ENCODE data around the gene STT3B. TPM values are rescaled to one million over a fixed set of nuclear protein-coding genes. Genes with fewer than 3 reads are reported as not detected.

STT3B gene
- total and polyA plus RNA-seq, 2 donors from 2014 or later, result 44.7 to 89.9 TPM

DNA sequence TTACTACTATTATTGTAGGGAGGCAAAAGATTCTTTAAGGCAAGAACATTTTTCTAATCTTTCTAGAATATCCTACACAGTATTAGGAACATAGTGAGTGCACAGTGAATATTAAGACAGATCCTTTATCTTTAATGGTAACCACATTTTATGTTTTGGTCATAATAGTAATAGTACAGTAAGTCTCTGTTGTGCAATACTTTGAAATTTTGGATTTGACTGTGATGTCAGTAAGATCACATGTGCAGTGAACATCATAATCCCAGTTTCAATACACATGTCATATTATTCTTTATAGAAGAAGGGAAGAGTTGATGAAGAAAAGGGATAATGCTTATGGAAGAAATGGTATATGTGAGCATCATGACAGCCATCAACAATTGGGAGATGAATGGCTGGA, 10.7 kb downstream of the STT3B start:
- no peaks in the 10 kb centered on the region for H3K36me3 ChIP-seq (ENCODE audit: control insufficient read depth in 2 of 3, insufficient read depth in 3 of 3, low read length in 3 of 3)
- H3K27ac ChIP-seq (ENCODE audit: low read depth in 2 of 2, low read length in 2 of 2), result no peak overlapping the region
- intact Hi-C loops (cut with DNase I), result no loop called here
- DNase-seq, result no peak
- no peaks in the 10 kb centered on the region for H3K9me3 ChIP-seq (ENCODE audit: control insufficient read depth in 2 of 3, insufficient read depth in 1 of 3, low read length in 3 of 3)
- no peaks in the 10 kb centered on the region for H3K27me3 ChIP-seq (ENCODE audit: control insufficient read depth, insufficient read depth, low read length)
- H3K4me3 ChIP-seq (ENCODE audit: low read length in 3 of 3), result no peak overlapping the region
- TF ChIP-seq, protein P1, sequence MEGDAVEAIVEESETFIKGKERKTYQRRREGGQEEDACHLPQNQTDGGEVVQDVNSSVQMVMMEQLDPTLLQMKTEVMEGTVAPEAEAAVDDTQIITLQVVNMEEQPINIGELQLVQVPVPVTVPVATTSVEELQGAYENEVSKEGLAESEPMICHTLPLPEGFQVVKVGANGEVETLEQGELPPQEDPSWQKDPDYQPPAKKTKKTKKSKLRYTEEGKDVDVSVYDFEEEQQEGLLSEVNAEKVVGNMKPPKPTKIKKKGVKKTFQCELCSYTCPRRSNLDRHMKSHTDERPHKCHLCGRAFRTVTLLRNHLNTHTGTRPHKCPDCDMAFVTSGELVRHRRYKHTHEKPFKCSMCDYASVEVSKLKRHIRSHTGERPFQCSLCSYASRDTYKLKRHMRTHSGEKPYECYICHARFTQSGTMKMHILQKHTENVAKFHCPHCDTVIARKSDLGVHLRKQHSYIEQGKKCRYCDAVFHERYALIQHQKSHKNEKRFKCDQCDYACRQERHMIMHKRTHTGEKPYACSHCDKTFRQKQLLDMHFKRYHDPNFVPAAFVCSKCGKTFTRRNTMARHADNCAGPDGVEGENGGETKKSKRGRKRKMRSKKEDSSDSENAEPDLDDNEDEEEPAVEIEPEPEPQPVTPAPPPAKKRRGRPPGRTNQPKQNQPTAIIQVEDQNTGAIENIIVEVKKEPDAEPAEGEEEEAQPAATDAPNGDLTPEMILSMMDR (IDR thresholded peaks at IDR 0.05; ENCODE audit: borderline replicate concordance, extremely low read depth, insufficient read depth), result no peak
- no peak for FAIRE-seq
- H3K4me1 ChIP-seq (ENCODE audit: control insufficient read depth in 2 of 3, insufficient read depth in 2 of 3, low read depth in 1 of 3, low read length in 3 of 3), result peaks cover 0 to 9% (median 5%) of the 10 kb centered on the region in 3 donors
- no peak overlapping the region for H3K9ac ChIP-seq (ENCODE audit: low read length in 3 of 3)

DNA sequence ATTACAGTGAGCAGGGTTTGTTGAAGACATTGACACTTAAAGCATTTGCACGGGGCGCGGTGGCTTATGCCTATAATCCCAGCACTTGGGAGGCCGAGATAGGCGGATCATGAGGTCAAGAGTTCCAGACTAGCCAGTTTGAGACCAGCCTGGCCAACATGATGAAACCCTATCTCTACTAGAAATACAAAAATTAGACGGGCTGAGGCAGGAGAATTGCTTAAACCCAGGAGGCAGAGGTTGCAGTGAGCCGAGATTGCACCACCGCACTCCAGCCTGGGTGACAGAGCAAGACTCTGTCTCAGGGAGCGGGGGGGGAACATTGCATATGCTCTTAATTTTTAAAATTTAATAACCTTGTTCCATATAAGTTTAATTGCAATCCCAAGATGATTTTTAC, 11.9 kb downstream of the STT3B start:
- Histone ChIP-seq H3K9me3 (ENCODE audit: control insufficient read depth in 2 of 3, insufficient read depth in 1 of 3, low read length in 3 of 3) (no peaks in the 10 kb centered on the region), H3K27me3 (ENCODE audit: control insufficient read depth, insufficient read depth, low read length) (no peaks in the 10 kb centered on the region), H3K27ac (ENCODE audit: low read depth in 2 of 2, low read length in 2 of 2) (no peak overlapping the region), H3K4me1 (ENCODE audit: control insufficient read depth in 2 of 3, insufficient read depth in 2 of 3, low read depth in 1 of 3, low read length in 3 of 3) (peaks cover 0 to 9% (median 5%) of the 10 kb centered on the region in 3 donors), H3K36me3 (ENCODE audit: control insufficient read depth in 2 of 3, insufficient read depth in 3 of 3, low read length in 3 of 3) (no peaks in the 10 kb centered on the region), H3K4me3 (ENCODE audit: low read length in 3 of 3) (no peak overlapping the region), H3K9ac (ENCODE audit: low read length in 3 of 3) (no peak overlapping the region)
- no peak for DNase-seq
- TF ChIP-seq, protein P1 (IDR thresholded peaks at IDR 0.05; ENCODE audit: borderline replicate concordance, extremely low read depth, insufficient read depth), result no peak
- intact Hi-C loops (cut with DNase I), result no loop called here
- FAIRE-seq, result no peak

DNA sequence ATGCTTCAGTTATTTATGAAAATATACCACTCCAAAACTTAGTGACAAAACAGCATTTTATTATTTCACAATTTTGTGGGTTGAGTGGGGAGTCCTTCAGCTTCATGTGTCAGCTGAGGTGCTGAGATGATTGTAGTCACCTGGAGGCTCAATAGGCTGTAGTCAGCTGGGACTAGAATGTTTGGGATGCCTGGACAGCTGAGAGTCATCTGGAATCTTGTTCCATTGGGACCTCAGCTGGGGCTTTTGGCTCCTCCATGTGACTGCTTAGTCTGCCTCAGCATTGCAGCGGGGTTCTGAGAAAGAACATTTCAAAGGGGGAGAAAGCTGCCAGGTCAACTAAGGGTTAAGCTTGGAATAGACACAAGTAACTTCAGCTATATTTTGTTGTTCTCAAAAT, 13.4 kb downstream of the STT3B start:
- TF ChIP-seq, protein P1 (IDR thresholded peaks at IDR 0.05; ENCODE audit: borderline replicate concordance, extremely low read depth, insufficient read depth), result no peak
- intact Hi-C loops (cut with DNase I), result no loop called here
- H3K9ac ChIP-seq (ENCODE audit: low read length in 3 of 3), result no peak overlapping the region
- no peak for FAIRE-seq
- peak in 1 of 5 donors; percentile 30 for DNase-seq
- H3K27me3 ChIP-seq (ENCODE audit: control insufficient read depth, insufficient read depth, low read length), result no peaks in the 10 kb centered on the region
- no peak overlapping the region for H3K4me3 ChIP-seq (ENCODE audit: low read length in 3 of 3)
- no peaks in the 10 kb centered on the region for H3K36me3 ChIP-seq (ENCODE audit: control insufficient read depth in 2 of 3, insufficient read depth in 3 of 3, low read length in 3 of 3)
- peaks cover 0 to 9% (median 8%) of the 10 kb centered on the region in 3 donors for H3K4me1 ChIP-seq (ENCODE audit: control insufficient read depth in 2 of 3, insufficient read depth in 2 of 3, low read depth in 1 of 3, low read length in 3 of 3)
- H3K9me3 ChIP-seq (ENCODE audit: control insufficient read depth in 2 of 3, insufficient read depth in 1 of 3, low read length in 3 of 3), result no peaks in the 10 kb centered on the region
- H3K27ac ChIP-seq (ENCODE audit: low read depth in 2 of 2, low read length in 2 of 2), result no peak overlapping the region

GRCh38 chr3:31546725-31547124, 14.0 kb downstream of the STT3B start:
- intact Hi-C loops (cut with DNase I), result no loop called here
- no peak overlapping the region for H3K27ac ChIP-seq (ENCODE audit: low read depth in 2 of 2, low read length in 2 of 2)
- no peaks in the 10 kb centered on the region for H3K27me3 ChIP-seq (ENCODE audit: control insufficient read depth, insufficient read depth, low read length)
- peaks cover 0 to 9% (median 8%) of the 10 kb centered on the region in 3 donors for H3K4me1 ChIP-seq (ENCODE audit: control insufficient read depth in 2 of 3, insufficient read depth in 2 of 3, low read depth in 1 of 3, low read length in 3 of 3)
- TF ChIP-seq, protein P1 (IDR thresholded peaks at IDR 0.05; ENCODE audit: borderline replicate concordance, extremely low read depth, insufficient read depth), result no peak
- no peak for FAIRE-seq
- H3K4me3 ChIP-seq (ENCODE audit: low read length in 3 of 3), result no peak overlapping the region
- DNase-seq, result no peak
- H3K9me3 ChIP-seq (ENCODE audit: control insufficient read depth in 2 of 3, insufficient read depth in 1 of 3, low read length in 3 of 3), result no peaks in the 10 kb centered on the region
- H3K9ac ChIP-seq (ENCODE audit: low read length in 3 of 3), result no peak overlapping the region
- H3K36me3 ChIP-seq (ENCODE audit: control insufficient read depth in 2 of 3, insufficient read depth in 3 of 3, low read length in 3 of 3), result no peaks in the 10 kb centered on the region

Data from kidney (tissue), 14 donors.